Fibroblast of lung (primary cell): ENCODE results near the gene NEDD4L.

Experiments
- EZH2 ChIP-seq: IDR thresholded peaks from 2 replicates; pipeline ENCODE4 v1.5.1; 2012; ENCODE audit warnings: low read length, control low read depth, mild to moderate bottlenecking; ENCODE audit errors: missing control alignments
- TF ChIP-seq, protein P1 (sequence below), 2 donors: IDR thresholded peaks in 1 of 2; conservative IDR thresholded peaks in 1 of 2; 1 replicate in 1 of 2; 2 replicates in 1 of 2; pipeline ENCODE4 v1.5.1; 2011 to 2012; ENCODE audit warnings: low read length in 2 of 2, control low read depth in 1 of 2, inconsistent platforms in 1 of 2, low read depth in 1 of 2, mild to moderate bottlenecking in 1 of 2

GRCh38 chr18:58337285-58337684, 293.3 kb downstream of the NEDD4L start:
- TF ChIP-seq EZH2 = no peak
- TF ChIP-seq, protein P1, sequence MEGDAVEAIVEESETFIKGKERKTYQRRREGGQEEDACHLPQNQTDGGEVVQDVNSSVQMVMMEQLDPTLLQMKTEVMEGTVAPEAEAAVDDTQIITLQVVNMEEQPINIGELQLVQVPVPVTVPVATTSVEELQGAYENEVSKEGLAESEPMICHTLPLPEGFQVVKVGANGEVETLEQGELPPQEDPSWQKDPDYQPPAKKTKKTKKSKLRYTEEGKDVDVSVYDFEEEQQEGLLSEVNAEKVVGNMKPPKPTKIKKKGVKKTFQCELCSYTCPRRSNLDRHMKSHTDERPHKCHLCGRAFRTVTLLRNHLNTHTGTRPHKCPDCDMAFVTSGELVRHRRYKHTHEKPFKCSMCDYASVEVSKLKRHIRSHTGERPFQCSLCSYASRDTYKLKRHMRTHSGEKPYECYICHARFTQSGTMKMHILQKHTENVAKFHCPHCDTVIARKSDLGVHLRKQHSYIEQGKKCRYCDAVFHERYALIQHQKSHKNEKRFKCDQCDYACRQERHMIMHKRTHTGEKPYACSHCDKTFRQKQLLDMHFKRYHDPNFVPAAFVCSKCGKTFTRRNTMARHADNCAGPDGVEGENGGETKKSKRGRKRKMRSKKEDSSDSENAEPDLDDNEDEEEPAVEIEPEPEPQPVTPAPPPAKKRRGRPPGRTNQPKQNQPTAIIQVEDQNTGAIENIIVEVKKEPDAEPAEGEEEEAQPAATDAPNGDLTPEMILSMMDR (conservative IDR thresholded peaks at IDR 0.05 in 1 of 2, IDR thresholded peaks at IDR 0.05 in 1 of 2; ENCODE audit: low read depth in 1 of 2, low read length in 2 of 2) = no peak
